ENCODE data around the gene ZNF213. TPM values are rescaled to one million over a fixed set of nuclear protein-coding genes. Genes with fewer than 3 reads are reported as not detected.

Gene ZNF213
- polyA plus RNA-seq, 3 donors = 1.5 to 2.6 (median 1.8) TPM

DNA sequence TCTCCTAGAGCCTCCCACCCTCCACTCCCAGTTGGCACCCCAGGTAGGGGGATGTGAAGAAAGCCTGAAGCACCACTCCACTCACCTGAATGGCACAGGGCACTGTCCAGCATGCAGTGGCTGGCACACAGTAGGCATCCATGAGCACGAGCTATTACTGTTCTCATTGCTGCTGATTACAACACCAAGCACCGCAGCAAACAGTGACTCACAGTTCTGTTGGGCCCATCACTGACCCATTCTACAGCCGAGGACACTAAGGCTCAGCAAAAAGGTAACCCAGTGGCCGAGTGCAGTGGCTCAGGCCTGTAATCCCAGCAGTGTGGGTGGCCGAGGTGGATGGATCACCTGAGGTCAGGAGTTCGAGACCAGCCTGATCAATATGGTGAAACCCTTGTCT is 38.5 kb upstream of the ZNF213 start:
- Mint-ChIP-seq H3K9me3 (peaks cover 0 to under 1% (median 0%) of the 10 kb centered on the region in 7 donors), H3K4me3 (no peak overlapping the region), H3K27ac (peak overlapping the region; percentile 67 to 93 (median 85)), H3K36me3 (no peaks in the 10 kb centered on the region), H3K4me1 (peaks cover 41% of the 10 kb centered on the region), H3K27me3 (ENCODE audit: low read depth in 3 of 3) (peaks cover 10 to 11% (median 10%) of the 10 kb centered on the region in 3 donors)
- H3K36me3 ChIP-seq (replicated peaks in 1 of 2; ENCODE audit: control insufficient read depth in 1 of 2, insufficient read depth in 2 of 2, low read length in 2 of 2) = no peaks in the 10 kb centered on the region
- TF ChIP-seq, protein P1, sequence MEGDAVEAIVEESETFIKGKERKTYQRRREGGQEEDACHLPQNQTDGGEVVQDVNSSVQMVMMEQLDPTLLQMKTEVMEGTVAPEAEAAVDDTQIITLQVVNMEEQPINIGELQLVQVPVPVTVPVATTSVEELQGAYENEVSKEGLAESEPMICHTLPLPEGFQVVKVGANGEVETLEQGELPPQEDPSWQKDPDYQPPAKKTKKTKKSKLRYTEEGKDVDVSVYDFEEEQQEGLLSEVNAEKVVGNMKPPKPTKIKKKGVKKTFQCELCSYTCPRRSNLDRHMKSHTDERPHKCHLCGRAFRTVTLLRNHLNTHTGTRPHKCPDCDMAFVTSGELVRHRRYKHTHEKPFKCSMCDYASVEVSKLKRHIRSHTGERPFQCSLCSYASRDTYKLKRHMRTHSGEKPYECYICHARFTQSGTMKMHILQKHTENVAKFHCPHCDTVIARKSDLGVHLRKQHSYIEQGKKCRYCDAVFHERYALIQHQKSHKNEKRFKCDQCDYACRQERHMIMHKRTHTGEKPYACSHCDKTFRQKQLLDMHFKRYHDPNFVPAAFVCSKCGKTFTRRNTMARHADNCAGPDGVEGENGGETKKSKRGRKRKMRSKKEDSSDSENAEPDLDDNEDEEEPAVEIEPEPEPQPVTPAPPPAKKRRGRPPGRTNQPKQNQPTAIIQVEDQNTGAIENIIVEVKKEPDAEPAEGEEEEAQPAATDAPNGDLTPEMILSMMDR (IDR thresholded peaks at IDR 0.05) = no peak
- no peaks in the 10 kb centered on the region for H3K9me3 ChIP-seq (replicated peaks in 1 of 2; ENCODE audit: control insufficient read depth in 1 of 2, insufficient read depth in 1 of 2, low read length in 2 of 2)
- peak overlapping the region in 1 of 3 experiments; percentile 25 for H3K4me3 ChIP-seq (replicated peaks in 1 of 3; ENCODE audit: low read depth in 2 of 3, low read length in 3 of 3)
- peaks cover 41 to 43% of the 10 kb centered on the region in 2 donors for H3K4me1 ChIP-seq (ENCODE audit: control insufficient read depth in 1 of 2, insufficient read depth in 2 of 2, low read length in 2 of 2)
- peak; percentile 52 to 83 (median 72) for DNase-seq
- peak overlapping the region; percentile 47 for H3K4me2 ChIP-seq (replicated peaks; ENCODE audit: extremely low read depth, low read length, poor library complexity, severe bottlenecking)
- no peak overlapping the region for H3K9ac ChIP-seq (ENCODE audit: insufficient read depth, low read length, poor library complexity, severe bottlenecking)
- no peaks in the 10 kb centered on the region for H3K27me3 ChIP-seq (ENCODE audit: control insufficient read depth in 2 of 2, insufficient read depth in 2 of 2, low read length in 2 of 2)
- no peaks in the 10 kb centered on the region for H3K79me2 ChIP-seq (ENCODE audit: insufficient read depth, low read length)
- intact Hi-C loops (cut with micrococcal nuclease) = loop anchor here in 1 of 2 donors (1.0 kb wide), 1 partner anchor 33 kb away; no protein-coding TSS in a partner anchor
- peak overlapping the region; percentile 42 to 77 for H3K27ac ChIP-seq (ENCODE audit: low read depth in 1 of 2, low read length in 2 of 2)
- H4K20me1 ChIP-seq (ENCODE audit: insufficient read depth, low read length) = no peaks in the 10 kb centered on the region
- H2AFZ ChIP-seq (ENCODE audit: insufficient read depth, low read depth, low read length, poor library complexity, severe bottlenecking) = peak overlapping the region; percentile 33
- 25% methylated on average over 4 of the region's 6 CpGs for WGBS (ENCODE audit: insufficient coverage)

DNA sequence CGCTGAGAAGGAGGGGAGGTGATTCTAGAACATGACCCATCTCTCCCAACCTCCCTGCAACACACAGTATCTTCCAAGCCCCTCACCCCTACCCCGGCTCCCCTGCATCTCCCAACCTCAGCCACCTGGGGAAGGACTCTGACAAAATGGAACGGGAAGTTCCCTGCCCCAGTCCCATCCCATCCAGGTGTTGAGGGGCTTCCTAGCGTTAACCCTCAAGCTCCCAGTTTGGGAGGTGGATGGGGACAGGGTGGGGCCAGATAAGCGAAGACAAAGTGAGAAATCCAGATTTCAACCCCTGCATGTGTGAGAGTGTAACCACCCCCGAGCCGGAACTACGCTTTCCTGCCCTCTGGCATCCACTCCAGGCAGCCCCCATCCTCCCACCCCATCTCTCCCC is 37.6 kb upstream of the ZNF213 start:
- H3K9me3 Mint-ChIP-seq = peaks cover 0 to 2% (median 0%) of the 10 kb centered on the region in 7 donors
- TF ChIP-seq, protein P1 (IDR thresholded peaks at IDR 0.05) = no peak
- peaks cover 7 to 11% (median 10%) of the 10 kb centered on the region in 3 donors for H3K27me3 Mint-ChIP-seq (ENCODE audit: low read depth in 3 of 3)
- Histone ChIP-seq H3K4me1 (ENCODE audit: control insufficient read depth in 1 of 2, insufficient read depth in 2 of 2, low read length in 2 of 2) (peaks cover 50 to 52% of the 10 kb centered on the region in 2 donors), H4K20me1 (ENCODE audit: insufficient read depth, low read length) (no peaks in the 10 kb centered on the region), H3K9ac (ENCODE audit: insufficient read depth, low read length, poor library complexity, severe bottlenecking) (no peak overlapping the region), H3K79me2 (ENCODE audit: insufficient read depth, low read length) (no peaks in the 10 kb centered on the region), H3K27me3 (ENCODE audit: control insufficient read depth in 2 of 2, insufficient read depth in 2 of 2, low read length in 2 of 2) (no peaks in the 10 kb centered on the region), H3K27ac (ENCODE audit: low read depth in 1 of 2, low read length in 2 of 2) (no peak overlapping the region), H2AFZ (ENCODE audit: insufficient read depth, low read depth, low read length, poor library complexity, severe bottlenecking) (no peak overlapping the region), H3K4me3 (replicated peaks in 1 of 3; ENCODE audit: low read depth in 2 of 3, low read length in 3 of 3) (no peak overlapping the region), H3K9me3 (replicated peaks in 1 of 2; ENCODE audit: control insufficient read depth in 1 of 2, insufficient read depth in 1 of 2, low read length in 2 of 2) (no peaks in the 10 kb centered on the region), H3K4me2 (replicated peaks; ENCODE audit: extremely low read depth, low read length, poor library complexity, severe bottlenecking) (no peak overlapping the region), H3K36me3 (replicated peaks in 1 of 2; ENCODE audit: control insufficient read depth in 1 of 2, insufficient read depth in 2 of 2, low read length in 2 of 2) (no peaks in the 10 kb centered on the region)
- H3K4me1 Mint-ChIP-seq = peaks cover 50% of the 10 kb centered on the region
- peak overlapping the region in 3 of 7 donors; percentile 15 to 85 (median 81) for H3K27ac Mint-ChIP-seq
- no peak overlapping the region for H3K4me3 Mint-ChIP-seq
- intact Hi-C loops (cut with micrococcal nuclease) = no loop called here
- no peak for DNase-seq
- no peaks in the 10 kb centered on the region for H3K36me3 Mint-ChIP-seq
- no CpG with 5 or more reads among the region's 8 CpGs for WGBS (ENCODE audit: insufficient coverage)

Data from CD14-positive monocyte (primary cell).